ENCODE measurements around the gene GLMP. TPM values are rescaled to one million over a fixed set of nuclear protein-coding genes. Genes with fewer than 3 reads are reported as not detected.

GLMP gene
- total RNA-seq, 4 donors from 2014 or later, result 27.0 to 47.8 (median 37.5) TPM

DNA sequence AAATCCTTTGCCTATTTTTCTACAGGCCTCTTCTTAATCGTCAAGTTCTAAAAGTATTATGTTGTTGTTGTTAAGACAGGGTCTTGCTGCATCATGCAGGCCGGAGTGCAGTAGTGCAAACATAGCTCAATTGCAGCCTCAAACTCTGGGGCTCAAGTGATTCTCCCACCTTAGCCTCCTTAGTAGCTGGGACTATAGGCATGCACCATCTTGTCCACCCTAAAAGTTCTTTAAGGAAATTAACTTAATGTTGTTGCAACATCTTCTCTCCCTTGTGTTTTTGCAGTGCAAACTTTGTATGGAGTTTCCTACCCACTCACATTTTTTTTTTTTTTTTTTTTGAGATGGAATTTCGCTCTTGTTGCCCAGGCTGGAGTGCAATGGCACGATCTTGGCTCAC is 7.8 kb upstream of the GLMP start:
- Histone ChIP-seq H3K27me3 (no peaks in the 10 kb centered on the region), H3K27ac (replicated peaks in 1 of 4) (no peak overlapping the region), H3K36me3 (peaks cover 6 to 48% (median 29%) of the 10 kb centered on the region in 4 donors), H3K4me3 (no peak overlapping the region), H3K4me1 (no peaks in the 10 kb centered on the region), H3K9me3 (no peaks in the 10 kb centered on the region)
- 98% methylated on average over 4 of the region's 4 CpGs for WGBS
- intact Hi-C loops (cut with DNase I), result no loop called here
- DNase-seq (ENCODE audit: extremely low spot score), result no peak
- no peak for TF ChIP-seq POLR2A (IDR thresholded peaks at IDR 0.05; ENCODE audit: low read depth)
- TF ChIP-seq POLR2AphosphoS5 (IDR thresholded peaks at IDR 0.05), result no peak
- TF ChIP-seq, protein P1, sequence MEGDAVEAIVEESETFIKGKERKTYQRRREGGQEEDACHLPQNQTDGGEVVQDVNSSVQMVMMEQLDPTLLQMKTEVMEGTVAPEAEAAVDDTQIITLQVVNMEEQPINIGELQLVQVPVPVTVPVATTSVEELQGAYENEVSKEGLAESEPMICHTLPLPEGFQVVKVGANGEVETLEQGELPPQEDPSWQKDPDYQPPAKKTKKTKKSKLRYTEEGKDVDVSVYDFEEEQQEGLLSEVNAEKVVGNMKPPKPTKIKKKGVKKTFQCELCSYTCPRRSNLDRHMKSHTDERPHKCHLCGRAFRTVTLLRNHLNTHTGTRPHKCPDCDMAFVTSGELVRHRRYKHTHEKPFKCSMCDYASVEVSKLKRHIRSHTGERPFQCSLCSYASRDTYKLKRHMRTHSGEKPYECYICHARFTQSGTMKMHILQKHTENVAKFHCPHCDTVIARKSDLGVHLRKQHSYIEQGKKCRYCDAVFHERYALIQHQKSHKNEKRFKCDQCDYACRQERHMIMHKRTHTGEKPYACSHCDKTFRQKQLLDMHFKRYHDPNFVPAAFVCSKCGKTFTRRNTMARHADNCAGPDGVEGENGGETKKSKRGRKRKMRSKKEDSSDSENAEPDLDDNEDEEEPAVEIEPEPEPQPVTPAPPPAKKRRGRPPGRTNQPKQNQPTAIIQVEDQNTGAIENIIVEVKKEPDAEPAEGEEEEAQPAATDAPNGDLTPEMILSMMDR (IDR thresholded peaks at IDR 0.05), result no peak
- TF ChIP-seq EP300 (IDR thresholded peaks at IDR 0.05), result no peak

GRCh38 chr1:156298852-156299357 is 3.4 kb upstream of the GLMP start, which contains the start of gene VHLL:
TSS of gene VHLL (minus strand) at chr1:156299307. CDS start at chr1:156299189, 118 bp downstream.
- Histone ChIP-seq H3K9me3 (no peaks in the 10 kb centered on the region), H3K4me3 (no peak within 1 kb of the TSS), H3K36me3 (peaks cover 0 to 6% (median 2%) of the 10 kb centered on the region in 4 donors), H3K4me1 (peaks cover 12 to 20% (median 19%) of the 10 kb centered on the region in 4 donors), H3K27ac (replicated peaks in 1 of 4) (no peak within 1 kb of the TSS), H3K27me3 (no peaks in the 10 kb centered on the region)
- intact Hi-C loops (cut with DNase I), result no loop called here
- 92% methylated on average over 12 of the region's 19 CpGs for WGBS
- DNase-seq (ENCODE audit: extremely low spot score), result no peak
- TF ChIP-seq, protein P1 (IDR thresholded peaks at IDR 0.05), result no peak
- TF ChIP-seq POLR2A (IDR thresholded peaks at IDR 0.05; ENCODE audit: low read depth) (no peak), POLR2AphosphoS5 (IDR thresholded peaks at IDR 0.05) (no peak), EP300 (IDR thresholded peaks at IDR 0.05) (no peak)

GRCh38 chr1:156293895-156294294 is 1.6 kb downstream of the GLMP start:
- H3K9me3 ChIP-seq, result no peaks in the 10 kb centered on the region
- no peaks in the 10 kb centered on the region for H3K27me3 ChIP-seq
- TF ChIP-seq EP300 (IDR thresholded peaks at IDR 0.05), result no peak
- WGBS, result 86% methylated on average over 9 of the region's 9 CpGs
- H3K27ac ChIP-seq (replicated peaks in 1 of 4), result no peak overlapping the region
- peaks cover 12 to 57% (median 42%) of the 10 kb centered on the region in 4 donors for H3K4me1 ChIP-seq
- H3K4me3 ChIP-seq, result no peak overlapping the region
- peaks cover 0 to 25% (median 8%) of the 10 kb centered on the region in 4 donors for H3K36me3 ChIP-seq
- no peak for DNase-seq (ENCODE audit: extremely low spot score)
- intact Hi-C loops (cut with DNase I), result no loop called here

DNA sequence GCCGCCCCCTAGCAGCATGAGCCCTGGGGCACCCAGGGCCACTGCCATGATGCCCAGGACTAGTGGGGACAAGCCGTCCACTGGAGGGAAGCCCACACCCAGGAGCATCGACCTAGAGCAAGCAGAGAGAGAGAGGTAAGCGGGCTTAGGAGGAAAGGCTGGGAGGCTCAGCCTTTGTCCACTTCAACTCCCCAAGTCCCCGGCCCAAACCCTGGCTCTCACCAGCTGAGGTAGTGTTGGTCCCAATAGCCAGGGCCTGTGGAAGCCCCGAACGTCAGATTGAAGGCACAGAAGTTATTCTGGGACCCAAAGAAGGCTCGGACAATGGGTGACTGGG is 2.4 kb downstream of the GLMP start:
- WGBS, result 92% methylated on average over 6 of the region's 8 CpGs
- no peaks in the 10 kb centered on the region for H3K27me3 ChIP-seq

DNA sequence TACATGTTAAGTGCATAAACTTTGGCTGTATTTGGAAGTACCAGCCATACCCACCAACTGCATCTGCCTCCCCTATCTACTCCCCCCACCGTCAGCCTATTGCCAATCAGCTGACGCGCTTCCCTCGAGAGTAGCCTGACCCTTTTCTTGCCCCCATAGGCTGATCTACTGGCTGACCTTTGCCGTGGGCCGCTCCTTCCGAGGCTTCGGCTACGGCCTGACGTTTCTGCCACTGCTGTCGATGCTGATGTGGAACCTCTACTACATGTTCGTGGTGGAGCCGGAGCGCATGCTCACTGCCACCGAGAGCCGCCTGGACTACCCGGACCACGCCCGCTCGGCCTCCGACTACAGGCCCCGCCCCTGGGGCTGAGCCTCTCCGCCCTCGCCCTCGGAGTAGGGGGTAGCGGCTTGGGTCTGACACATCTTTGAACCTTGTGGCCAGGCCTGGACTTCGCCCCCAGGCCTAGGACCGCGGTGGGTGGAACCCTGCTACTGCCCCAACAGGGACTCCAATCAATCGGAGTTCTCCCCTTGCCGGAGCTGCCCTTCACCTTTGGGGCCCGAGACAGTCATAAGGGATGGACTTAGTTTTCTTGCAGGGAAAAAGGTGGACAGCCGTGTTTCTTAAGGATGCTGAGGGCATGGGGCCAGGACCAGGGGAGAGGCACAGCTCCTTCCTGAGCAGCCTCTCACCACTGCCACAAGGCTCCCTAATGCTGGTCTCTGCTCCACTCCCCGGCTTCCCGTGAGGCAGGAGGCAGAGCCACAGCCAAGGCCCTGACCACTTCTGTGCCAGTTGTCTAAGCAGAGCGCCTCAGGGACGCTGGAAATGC is 4.0 kb downstream of the GLMP start:
- Histone ChIP-seq H3K4me3 (peak overlapping the region; percentile 48 to 62 (median 58)), H3K27ac (replicated peaks in 1 of 4) (peak overlapping the region; percentile 81 to 89 (median 85)), H3K36me3 (peaks cover 0 to 29% (median 15%) of the 10 kb centered on the region in 4 donors), H3K9me3 (no peaks in the 10 kb centered on the region), H3K27me3 (no peaks in the 10 kb centered on the region), H3K4me1 (peaks cover 12 to 57% (median 42%) of the 10 kb centered on the region in 4 donors)
- WGBS, result 13% methylated on average over 35 of the region's 37 CpGs
- DNase-seq (ENCODE audit: extremely low spot score), result peak; percentile 96
- TF ChIP-seq POLR2AphosphoS5 (IDR thresholded peaks at IDR 0.05) (peak; percentile 71 to 80), POLR2A (IDR thresholded peaks at IDR 0.05; ENCODE audit: low read depth) (no peak), EP300 (IDR thresholded peaks at IDR 0.05) (no peak)
- intact Hi-C loops (cut with DNase I), result no loop called here

More for the DNA sequence above, 2.4 kb downstream of the GLMP start:
- intact Hi-C loops (cut with DNase I), result no loop called here
- no peak overlapping the region for H3K4me3 ChIP-seq
- no peak for DNase-seq (ENCODE audit: extremely low spot score)
- H3K9me3 ChIP-seq, result no peaks in the 10 kb centered on the region
- H3K27ac ChIP-seq (replicated peaks in 1 of 4), result no peak overlapping the region
- H3K4me1 ChIP-seq, result peaks cover 12 to 57% (median 42%) of the 10 kb centered on the region in 4 donors
- TF ChIP-seq POLR2AphosphoS5 (IDR thresholded peaks at IDR 0.05) (no peak), POLR2A (IDR thresholded peaks at IDR 0.05; ENCODE audit: low read depth) (no peak), EP300 (IDR thresholded peaks at IDR 0.05) (no peak)
- TF ChIP-seq, protein P1 (IDR thresholded peaks at IDR 0.05), result no peak
- H3K36me3 ChIP-seq, result peaks cover 0 to 26% (median 13%) of the 10 kb centered on the region in 4 donors
